Measurements from ENCODE around the gene WSB1. TPM values are rescaled to one million over a fixed set of nuclear protein-coding genes. Genes with fewer than 3 reads are reported as not detected.

WSB1 gene
- polyA plus RNA-seq, 1 of the 3 experiments (the other 2 are of a cell fraction), result 261 TPM

DNA sequence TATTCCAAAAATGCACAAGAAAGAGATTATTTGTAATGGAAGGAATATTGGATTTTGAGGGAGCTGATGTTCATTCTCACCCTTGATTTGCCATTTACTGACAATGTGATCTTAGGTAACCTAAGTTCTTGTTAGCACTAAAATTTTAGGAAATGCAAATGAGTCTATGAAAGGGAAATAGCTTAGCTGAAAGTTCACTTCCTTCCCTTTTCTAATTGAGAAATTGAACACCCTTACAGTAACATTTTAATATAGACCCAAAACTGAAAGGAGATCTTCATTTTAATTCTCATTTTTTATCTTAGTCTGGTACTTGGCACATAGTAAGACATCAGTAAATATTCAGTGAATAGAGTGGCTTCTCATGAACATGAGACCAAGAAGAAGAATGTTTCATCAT lies 10.9 kb upstream of the WSB1 start:
- Histone ChIP-seq H3F3A (replicated peaks; ENCODE audit: insufficient read depth) (no peaks in the 10 kb centered on the region), H2AFZ (ENCODE audit: low read depth) (no peak overlapping the region), H3K27ac (ENCODE audit: low read depth in 2 of 2, low read length in 1 of 2) (no peak overlapping the region), H3K9ac (no peak overlapping the region), H3K4me3 (ENCODE audit: low read depth in 2 of 2, low read length in 1 of 2) (no peak overlapping the region), H4K20me1 (ENCODE audit: insufficient read depth) (no peaks in the 10 kb centered on the region), H3K79me2 (ENCODE audit: insufficient read depth) (no peaks in the 10 kb centered on the region), H3K4me2 (no peak overlapping the region), H3K36me3 (replicated peaks in 1 of 2; ENCODE audit: control insufficient read depth in 1 of 2, insufficient read depth in 2 of 2, low read length in 1 of 2) (no peaks in the 10 kb centered on the region), H3K27me3 (ENCODE audit: insufficient read depth) (no peaks in the 10 kb centered on the region), H3K9me2 (no peaks in the 10 kb centered on the region), H3K4me1 (ENCODE audit: control insufficient read depth in 1 of 2, insufficient read depth in 2 of 2, low read depth in 1 of 2, low read length in 1 of 2) (no peaks in the 10 kb centered on the region), H3K9me3 (no peaks in the 10 kb centered on the region)
- ChIA-PET POLR2A (no interaction called here), CTCF (no interaction called here)
- TF ChIP-seq EZH2phosphoT487 (IDR thresholded peaks at IDR 0.05; ENCODE audit: borderline replicate concordance, low read depth), result no peak
- TF ChIP-seq, protein P1, sequence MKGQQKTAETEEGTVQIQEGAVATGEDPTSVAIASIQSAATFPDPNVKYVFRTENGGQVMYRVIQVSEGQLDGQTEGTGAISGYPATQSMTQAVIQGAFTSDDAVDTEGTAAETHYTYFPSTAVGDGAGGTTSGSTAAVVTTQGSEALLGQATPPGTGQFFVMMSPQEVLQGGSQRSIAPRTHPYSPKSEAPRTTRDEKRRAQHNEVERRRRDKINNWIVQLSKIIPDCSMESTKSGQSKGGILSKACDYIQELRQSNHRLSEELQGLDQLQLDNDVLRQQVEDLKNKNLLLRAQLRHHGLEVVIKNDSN (IDR thresholded peaks at IDR 0.05; ENCODE audit: borderline replicate concordance, low read depth), result no peak
- no peak for TF ChIP-seq GABPA (IDR thresholded peaks at IDR 0.05; ENCODE audit: low read depth)
- no peak for TF ChIP-seq NRF1 (IDR thresholded peaks at IDR 0.05; ENCODE audit: low read depth, low read length)
- TF ChIP-seq SIN3A (IDR thresholded peaks at IDR 0.05; ENCODE audit: borderline replicate concordance, low read depth, low read length), result no peak
- no peak for TF ChIP-seq MEF2A (IDR thresholded peaks at IDR 0.05; ENCODE audit: borderline replicate concordance, low read depth)
- no peak for TF ChIP-seq POLR2AphosphoS5 (IDR thresholded peaks at IDR 0.05; ENCODE audit: low read depth, low read length)
- TF ChIP-seq, protein P2, sequence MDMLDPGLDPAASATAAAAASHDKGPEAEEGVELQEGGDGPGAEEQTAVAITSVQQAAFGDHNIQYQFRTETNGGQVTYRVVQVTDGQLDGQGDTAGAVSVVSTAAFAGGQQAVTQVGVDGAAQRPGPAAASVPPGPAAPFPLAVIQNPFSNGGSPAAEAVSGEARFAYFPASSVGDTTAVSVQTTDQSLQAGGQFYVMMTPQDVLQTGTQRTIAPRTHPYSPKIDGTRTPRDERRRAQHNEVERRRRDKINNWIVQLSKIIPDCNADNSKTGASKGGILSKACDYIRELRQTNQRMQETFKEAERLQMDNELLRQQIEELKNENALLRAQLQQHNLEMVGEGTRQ (IDR thresholded peaks at IDR 0.05; ENCODE audit: borderline replicate concordance, low read depth, low read length), result no peak
- no peak for TF ChIP-seq MXI1 (IDR thresholded peaks at IDR 0.05; ENCODE audit: low read depth, low read length)
- no peak for TF ChIP-seq SMC3 (IDR thresholded peaks at IDR 0.05; ENCODE audit: low read depth, low read length)
- TF ChIP-seq, protein P3, sequence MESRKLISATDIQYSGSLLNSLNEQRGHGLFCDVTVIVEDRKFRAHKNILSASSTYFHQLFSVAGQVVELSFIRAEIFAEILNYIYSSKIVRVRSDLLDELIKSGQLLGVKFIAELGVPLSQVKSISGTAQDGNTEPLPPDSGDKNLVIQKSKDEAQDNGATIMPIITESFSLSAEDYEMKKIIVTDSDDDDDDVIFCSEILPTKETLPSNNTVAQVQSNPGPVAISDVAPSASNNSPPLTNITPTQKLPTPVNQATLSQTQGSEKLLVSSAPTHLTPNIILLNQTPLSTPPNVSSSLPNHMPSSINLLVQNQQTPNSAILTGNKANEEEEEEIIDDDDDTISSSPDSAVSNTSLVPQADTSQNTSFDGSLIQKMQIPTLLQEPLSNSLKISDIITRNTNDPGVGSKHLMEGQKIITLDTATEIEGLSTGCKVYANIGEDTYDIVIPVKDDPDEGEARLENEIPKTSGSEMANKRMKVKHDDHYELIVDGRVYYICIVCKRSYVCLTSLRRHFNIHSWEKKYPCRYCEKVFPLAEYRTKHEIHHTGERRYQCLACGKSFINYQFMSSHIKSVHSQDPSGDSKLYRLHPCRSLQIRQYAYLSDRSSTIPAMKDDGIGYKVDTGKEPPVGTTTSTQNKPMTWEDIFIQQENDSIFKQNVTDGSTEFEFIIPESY (IDR thresholded peaks at IDR 0.05; ENCODE audit: borderline replicate concordance, low read depth), result no peak
- TF ChIP-seq RAD21 (IDR thresholded peaks at IDR 0.05; ENCODE audit: low read length), result no peak
- TF ChIP-seq, protein P4, sequence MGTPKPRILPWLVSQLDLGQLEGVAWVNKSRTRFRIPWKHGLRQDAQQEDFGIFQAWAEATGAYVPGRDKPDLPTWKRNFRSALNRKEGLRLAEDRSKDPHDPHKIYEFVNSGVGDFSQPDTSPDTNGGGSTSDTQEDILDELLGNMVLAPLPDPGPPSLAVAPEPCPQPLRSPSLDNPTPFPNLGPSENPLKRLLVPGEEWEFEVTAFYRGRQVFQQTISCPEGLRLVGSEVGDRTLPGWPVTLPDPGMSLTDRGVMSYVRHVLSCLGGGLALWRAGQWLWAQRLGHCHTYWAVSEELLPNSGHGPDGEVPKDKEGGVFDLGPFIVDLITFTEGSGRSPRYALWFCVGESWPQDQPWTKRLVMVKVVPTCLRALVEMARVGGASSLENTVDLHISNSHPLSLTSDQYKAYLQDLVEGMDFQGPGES (IDR thresholded peaks at IDR 0.05; ENCODE audit: low read depth, low read length), result no peak
- no peak for TF ChIP-seq FOXJ3 (CRISPR knock-in tag; IDR thresholded peaks at IDR 0.05)
- no peak for DNase-seq
